H9 (cell line): ENCODE results near the gene TRABD2B. TPM values are rescaled to one million over a fixed set of nuclear protein-coding genes. Genes with fewer than 3 reads are reported as not detected.
A peak's percentile ranks its signal among the peaks of the same experiment; 100 is the strongest.

Experiments
- DNase-seq: peaks from one replicate; pipeline ENCODE4 v3.0.0-alpha.2; 2017
- H2AFZ ChIP-seq: one replicate; pipeline ENCODE4 v1.6.1; 2013; ENCODE audit warnings: mild to moderate bottlenecking, low read length, control low read depth, moderate library complexity
- H2AK5ac ChIP-seq: 2 replicates; pipeline ENCODE4 v1.6.1; 2013; ENCODE audit warnings: low read length, control low read depth, mixed read lengths; ENCODE audit not compliant: insufficient read length
- H2BK120ac ChIP-seq: one replicate; pipeline ENCODE4 v1.6.1; 2013; ENCODE audit warnings: low read depth, mild to moderate bottlenecking, low read length, control low read depth, inconsistent platforms; ENCODE audit not compliant: poor library complexity, severe bottlenecking
- H2BK12ac ChIP-seq: 2 replicates; pipeline ENCODE4 v1.6.1; 2013; ENCODE audit warnings: low read length, control low read depth, mixed read lengths, low read depth; ENCODE audit not compliant: insufficient read length
- H2BK15ac ChIP-seq: 2 replicates; pipeline ENCODE4 v1.6.1; 2013; ENCODE audit warnings: low read depth, low read length, control low read depth
- H2BK20ac ChIP-seq: one replicate; pipeline ENCODE4 v1.6.1; 2013; ENCODE audit warnings: low read depth, mild to moderate bottlenecking, low read length, control low read depth, inconsistent platforms; ENCODE audit not compliant: poor library complexity, severe bottlenecking
- H2BK5ac ChIP-seq: 2 replicates; pipeline ENCODE4 v1.6.1; 2013; ENCODE audit warnings: low read length, control low read depth, mixed read lengths; ENCODE audit not compliant: insufficient read length
- H3K14ac ChIP-seq: 2 replicates; pipeline ENCODE4 v1.6.1; 2013; ENCODE audit warnings: low read length, control low read depth; ENCODE audit not compliant: insufficient read depth
- H3K18ac ChIP-seq: 2 replicates; pipeline ENCODE4 v1.6.1; 2013; ENCODE audit warnings: low read depth, mild to moderate bottlenecking, mixed read lengths, low read length, control low read depth; ENCODE audit not compliant: insufficient read length
- H3K23ac ChIP-seq: 2 replicates; pipeline ENCODE4 v1.6.1; 2013; ENCODE audit warnings: low read length, control low read depth, mixed read lengths, low read depth; ENCODE audit not compliant: insufficient read length
- H3K23me2 ChIP-seq: 2 replicates; pipeline ENCODE4 v1.6.1; 2013; ENCODE audit warnings: low read depth, mild to moderate bottlenecking, mixed read lengths, low read length, control low read depth; ENCODE audit not compliant: insufficient read length, poor library complexity, severe bottlenecking
- H3K27ac ChIP-seq: 2 replicates; pipeline ENCODE4 v1.5.1; 2013; ENCODE audit warnings: low read length, control low read depth, mixed read lengths, low read depth; ENCODE audit not compliant: insufficient read length
- H3K27me3 ChIP-seq: 2 replicates; pipeline ENCODE4 v1.6.1; 2013; ENCODE audit warnings: low read length, control low read depth, inconsistent platforms; ENCODE audit not compliant: insufficient read depth
- H3K4ac ChIP-seq: 2 replicates; pipeline ENCODE4 v1.6.1; 2013; ENCODE audit warnings: low read depth, mild to moderate bottlenecking, control low read depth, inconsistent platforms, low read length, moderate library complexity
- H3K4me1 ChIP-seq: 2 replicates; pipeline ENCODE4 v1.6.1; 2013; ENCODE audit warnings: low read length, control low read depth, inconsistent platforms; ENCODE audit not compliant: insufficient read depth
- H3K4me2 ChIP-seq: 2 replicates; pipeline ENCODE4 v1.6.1; 2013; ENCODE audit warnings: low read length, control low read depth, mixed read lengths; ENCODE audit not compliant: insufficient read length, insufficient read depth
- H3K56ac ChIP-seq: 2 replicates; pipeline ENCODE4 v1.6.1; 2013; ENCODE audit warnings: low read depth, mild to moderate bottlenecking, mixed read lengths, low read length, control low read depth; ENCODE audit not compliant: insufficient read length
- H3K79me1 ChIP-seq: 2 replicates; pipeline ENCODE4 v1.6.1; 2013; ENCODE audit warnings: low read depth, mild to moderate bottlenecking, moderate library complexity, low read length, control low read depth, inconsistent platforms; ENCODE audit not compliant: insufficient read depth, poor library complexity, severe bottlenecking
- H3K79me2 ChIP-seq: 2 replicates; pipeline ENCODE4 v1.6.1; 2013; ENCODE audit warnings: low read length, control low read depth, inconsistent platforms; ENCODE audit not compliant: insufficient read depth
- H3K9ac ChIP-seq: 2 replicates; pipeline ENCODE4 v1.6.1; 2013; ENCODE audit warnings: low read length, control low read depth, mixed read lengths; ENCODE audit not compliant: insufficient read length; ENCODE audit errors: extremely low read depth
- H3K9me3 ChIP-seq: one replicate; pipeline ENCODE4 v1.6.1; 2013; ENCODE audit warnings: low read depth, low read length, inconsistent platforms; ENCODE audit not compliant: control insufficient read depth
- H3T11ph ChIP-seq: one replicate; pipeline ENCODE4 v1.6.1; 2013; ENCODE audit warnings: mild to moderate bottlenecking, low read length, control low read depth, inconsistent platforms
- H4K20me1 ChIP-seq: one replicate; pipeline ENCODE4 v1.6.1; 2013; ENCODE audit not compliant: control insufficient read depth, insufficient read length, insufficient read depth
- H4K5ac ChIP-seq: 2 replicates; pipeline ENCODE4 v1.6.1; 2013; ENCODE audit warnings: low read depth, mild to moderate bottlenecking, mixed read lengths, low read length, control low read depth; ENCODE audit not compliant: insufficient read length
- H4K8ac ChIP-seq: replicated peaks from 2 replicates; pipeline ENCODE4 v1.6.1; 2013; ENCODE audit warnings: low read length, control low read depth, mixed read lengths, low read depth; ENCODE audit not compliant: insufficient read length
- H4K91ac ChIP-seq: 2 replicates; pipeline ENCODE4 v1.6.1; 2013; ENCODE audit warnings: low read depth, mild to moderate bottlenecking, moderate library complexity, mixed read lengths, low read length, control low read depth; ENCODE audit not compliant: insufficient read length
- H3K27ac Mint-ChIP-seq, 3 experiments: 2 replicates in 2 of 3; 3 replicates in 1 of 3; pipeline ENCODE4 v1.8.0; 2020 to 2021; ENCODE audit warnings: mixed read lengths in 3 of 3, mild to moderate bottlenecking in 1 of 3, moderate library complexity in 1 of 3
- H3K27me3 Mint-ChIP-seq: 2 replicates; pipeline ENCODE4 v1.8.0; 2021; ENCODE audit warnings: low read depth, mild to moderate bottlenecking, moderate library complexity, mixed read lengths
- H3K36me3 Mint-ChIP-seq, 3 experiments: 2 replicates in 2 of 3; 3 replicates in 1 of 3; pipeline ENCODE4 v1.8.0; 2020 to 2021; ENCODE audit warnings: low read depth in 3 of 3, mixed read lengths in 3 of 3; ENCODE audit not compliant: insufficient read depth in 1 of 3
- H3K4me1 Mint-ChIP-seq, 2 experiments: 2 replicates each; pipeline ENCODE4 v1.8.0; 2020; ENCODE audit warnings: mixed read lengths in 2 of 2
- H3K4me3 Mint-ChIP-seq, 2 experiments: 2 replicates in 1 of 2; 3 replicates in 1 of 2; pipeline ENCODE4 v1.8.0; 2020 to 2021; ENCODE audit warnings: mild to moderate bottlenecking in 2 of 2, mixed read lengths in 2 of 2, moderate library complexity in 1 of 2
- H3K9me3 Mint-ChIP-seq, 2 experiments: 2 replicates in 1 of 2; 3 replicates in 1 of 2; pipeline ENCODE4 v1.8.0; 2020; ENCODE audit warnings: mild to moderate bottlenecking in 2 of 2, mixed read lengths in 2 of 2, moderate library complexity in 1 of 2
- WGBS: extraction: QIAGEN DNeasy Blood & Tissue Kit; methylation state at CpG from one replicate; pipeline ENCODE4 v1.1.7; 2013; ENCODE audit warnings: missing lambda C conversion rate, low lambda C conversion rate, mixed read lengths; ENCODE audit not compliant: insufficient read length; ENCODE audit errors: extremely low coverage; 5-methylcytosine and 5-hydroxymethylcytosine counted together
- total RNA-seq: library from RNA; stranded (reverse); gene quantifications from 2 replicates; pipeline ENCODE4 v1.2.1, GENCODE V29; 2021
- TF ChIP-seq, protein P1 (sequence below): fragments of 200-600 bp; sonication (generic); conservative IDR thresholded peaks from 3 replicates; pipeline ENCODE4 v1.8.0; 2021; ENCODE audit warnings: antibody characterized with exemption, mild to moderate bottlenecking

TRABD2B gene
- total RNA-seq, 1 experiment from 2014 or later, result 2.3 TPM

DNA sequence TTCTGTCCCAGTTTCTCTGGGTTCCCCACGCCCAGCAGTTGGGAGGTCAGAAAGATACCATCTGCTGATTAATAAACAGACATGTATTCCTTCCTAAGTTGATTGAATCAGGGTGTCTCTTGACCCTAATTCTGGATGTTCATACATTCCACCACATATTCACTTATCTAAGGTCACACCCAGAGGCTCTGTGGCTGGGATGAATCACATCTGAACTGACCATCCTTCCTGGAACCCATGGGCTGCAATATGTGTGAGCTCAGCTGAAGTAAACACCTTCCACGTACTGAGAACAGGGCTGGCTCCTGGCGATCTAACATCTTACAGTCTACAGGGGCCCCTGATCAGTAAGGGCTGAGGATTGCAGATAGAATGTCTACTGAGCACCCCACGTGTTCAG is 20.5 kb upstream of the TRABD2B start:
- Histone ChIP-seq H3K4me2 (no peak overlapping the region), H3K27me3 (no peaks in the 10 kb centered on the region), H3K79me2 (no peaks in the 10 kb centered on the region), H4K5ac (no peak overlapping the region), H2AFZ (no peak overlapping the region), H3K4me1 (no peaks in the 10 kb centered on the region), H3K27ac (no peak overlapping the region), H2BK20ac (no peak overlapping the region), H3K4ac (no peak overlapping the region), H2BK5ac (no peak overlapping the region), H2BK15ac (no peak overlapping the region), H4K91ac (no peak overlapping the region), H2BK12ac (no peak overlapping the region), H3K18ac (no peak overlapping the region), H4K8ac (no peak overlapping the region), H3K9ac (no peak overlapping the region), H3K9me3 (no peaks in the 10 kb centered on the region), H2AK5ac (no peak overlapping the region), H3K56ac (no peak overlapping the region), H2BK120ac (no peak overlapping the region), H3K23me2 (no peaks in the 10 kb centered on the region), H4K20me1 (no peaks in the 10 kb centered on the region), H3K79me1 (no peaks in the 10 kb centered on the region), H3K14ac (no peak overlapping the region), H3T11ph (no peak overlapping the region), H3K23ac (no peak overlapping the region)
- Mint-ChIP-seq H3K36me3 (no peaks in the 10 kb centered on the region), H3K27ac (no peak overlapping the region; a peak in 1 of 7 replicates), H3K9me3 (no peaks in the 10 kb centered on the region), H3K4me3 (no peak overlapping the region), H3K27me3 (peaks cover 17% of the 10 kb centered on the region), H3K4me1 (peaks cover 0 to 13% of the 10 kb centered on the region in 2 experiments; a peak in 2 of 4 replicates)
- peak; percentile 4 for DNase-seq
- TF ChIP-seq, protein P1, sequence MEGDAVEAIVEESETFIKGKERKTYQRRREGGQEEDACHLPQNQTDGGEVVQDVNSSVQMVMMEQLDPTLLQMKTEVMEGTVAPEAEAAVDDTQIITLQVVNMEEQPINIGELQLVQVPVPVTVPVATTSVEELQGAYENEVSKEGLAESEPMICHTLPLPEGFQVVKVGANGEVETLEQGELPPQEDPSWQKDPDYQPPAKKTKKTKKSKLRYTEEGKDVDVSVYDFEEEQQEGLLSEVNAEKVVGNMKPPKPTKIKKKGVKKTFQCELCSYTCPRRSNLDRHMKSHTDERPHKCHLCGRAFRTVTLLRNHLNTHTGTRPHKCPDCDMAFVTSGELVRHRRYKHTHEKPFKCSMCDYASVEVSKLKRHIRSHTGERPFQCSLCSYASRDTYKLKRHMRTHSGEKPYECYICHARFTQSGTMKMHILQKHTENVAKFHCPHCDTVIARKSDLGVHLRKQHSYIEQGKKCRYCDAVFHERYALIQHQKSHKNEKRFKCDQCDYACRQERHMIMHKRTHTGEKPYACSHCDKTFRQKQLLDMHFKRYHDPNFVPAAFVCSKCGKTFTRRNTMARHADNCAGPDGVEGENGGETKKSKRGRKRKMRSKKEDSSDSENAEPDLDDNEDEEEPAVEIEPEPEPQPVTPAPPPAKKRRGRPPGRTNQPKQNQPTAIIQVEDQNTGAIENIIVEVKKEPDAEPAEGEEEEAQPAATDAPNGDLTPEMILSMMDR, result no peak
- WGBS, result no CpG with 5 or more reads among the region's 4 CpGs
